K562 (cell line): Measurements from ENCODE around the gene DPAGT1. TPM values are rescaled to one million over a fixed set of nuclear protein-coding genes. Genes with fewer than 3 reads are reported as not detected.
A peak's percentile ranks its signal among the peaks of the same experiment; 100 is the strongest.

ENCODE experiments used
- ATF1 ChIP-seq, 2 experiments: fragments of 450-650 bp in 1 of 2; IDR thresholded peaks; 2 replicates each; pipeline ENCODE4 v1.6.1; 2016; ENCODE audit warnings: missing compliant biosample characterization in 1 of 2, missing genetic modification characterization in 1 of 2
- ATF4 ChIP-seq: fragments of 450-650 bp; formaldehyde crosslinking; IDR thresholded peaks from 2 replicates; pipeline ENCODE4 v1.4.0; 2022; ENCODE audit warnings: mild to moderate bottlenecking, moderate library complexity
- CXXC5 ChIP-seq: fragments of 250-450 bp; sonication (Bioruptor Pico); IDR thresholded peaks from 2 replicates; pipeline ENCODE4 v1.8.0; 2022; ENCODE audit warnings: inconsistent platforms, mild to moderate bottlenecking, moderate library complexity
- DACH1 ChIP-seq: fragments of 450-650 bp; IDR thresholded peaks from 2 replicates; pipeline ENCODE4 v1.6.1; 2018; ENCODE audit not compliant: partially characterized antibody
- FOS ChIP-seq: IDR thresholded peaks from 3 replicates; pipeline ENCODE4 v1.6.1; 2011; ENCODE audit not compliant: insufficient read length; ENCODE audit errors: extremely low read depth
- FOXA1 ChIP-seq: fragments of 450-650 bp; IDR thresholded peaks from 2 replicates; pipeline ENCODE4 v1.6.1; 2016; ENCODE audit warnings: mild to moderate bottlenecking, borderline replicate concordance
- FOXJ3 ChIP-seq: sonication (generic); formaldehyde crosslinking; IDR thresholded peaks from 2 replicates; pipeline ENCODE4 v1.4.0; 2020; ENCODE audit warnings: mild to moderate bottlenecking, missing genetic modification reagents
- GABPB1 ChIP-seq: sonication (generic); formaldehyde crosslinking; IDR thresholded peaks from 2 replicates; pipeline ENCODE4 v1.8.0; 2022; ENCODE audit warnings: mild to moderate bottlenecking, missing genetic modification reagents
- HCFC1 ChIP-seq: IDR thresholded peaks from 2 replicates; pipeline ENCODE4 v1.6.1; 2012; ENCODE audit warnings: low read depth, low read length, improper control_type of control experiment
- HNRNPH1 ChIP-seq: fragments of 200-400 bp; formaldehyde crosslinking; optimal IDR thresholded peaks from 2 replicates; pipeline ENCODE3; 2017; ENCODE audit warnings: low read depth, mild to moderate bottlenecking, low read length, moderate library complexity
- KLF1 ChIP-seq: fragments of 450-650 bp; IDR thresholded peaks from 2 replicates; pipeline ENCODE4 v1.6.1; 2016; ENCODE audit warnings: missing genetic modification characterization, missing compliant biosample characterization
- MTA3 ChIP-seq: fragments of 450-650 bp; formaldehyde crosslinking; IDR thresholded peaks from 2 replicates; pipeline ENCODE4 v1.6.1; 2017; ENCODE audit warnings: mild to moderate bottlenecking, borderline replicate concordance
- MXI1 ChIP-seq: IDR thresholded peaks from 2 replicates; pipeline ENCODE4 v1.6.1; 2011; ENCODE audit warnings: low read depth, mild to moderate bottlenecking, improper control_type of control experiment, low read length
- NEUROD1 ChIP-seq: fragments of 150-350 bp; IDR thresholded peaks from 2 replicates; pipeline ENCODE4 v1.6.1; 2014; ENCODE audit warnings: borderline replicate concordance, low read length, low read depth; ENCODE audit not compliant: partially characterized antibody
- NR1H2 ChIP-seq: sonication (generic); formaldehyde crosslinking; IDR thresholded peaks from 2 replicates; pipeline ENCODE4 v1.4.0; 2020; ENCODE audit warnings: mild to moderate bottlenecking, missing genetic modification reagents
- NR3C1 ChIP-seq: sonication (generic); formaldehyde crosslinking; IDR thresholded peaks from 2 replicates; pipeline ENCODE4 v1.8.1; 2022; ENCODE audit warnings: missing genetic modification reagents
- RB1 ChIP-seq: fragments of 450-650 bp; IDR thresholded peaks from 2 replicates; pipeline ENCODE4 v1.6.1; 2017; ENCODE audit warnings: low read depth, mild to moderate bottlenecking
- RBFOX2 ChIP-seq: fragments of 200-400 bp; formaldehyde crosslinking; IDR thresholded peaks from 2 replicates; pipeline ENCODE4 v1.6.1; 2017; ENCODE audit warnings: low read depth, mild to moderate bottlenecking, low read length, moderate library complexity
- RBM22 ChIP-seq: fragments of 200-400 bp; formaldehyde crosslinking; IDR thresholded peaks from 2 replicates; pipeline ENCODE4 v1.6.1; 2018; ENCODE audit warnings: low read length, low read depth; ENCODE audit not compliant: poor library complexity, severe bottlenecking
- RREB1 ChIP-seq: fragments of 250-450 bp; sonication (Bioruptor Pico); IDR thresholded peaks from 2 replicates; pipeline ENCODE4 v1.4.0; 2020
- USF1 ChIP-seq: sonication (generic); formaldehyde crosslinking; IDR thresholded peaks from 2 replicates; pipeline ENCODE4 v1.9.0; 2022; ENCODE audit warnings: mild to moderate bottlenecking, missing genetic modification reagents
- WHSC1 ChIP-seq: IDR thresholded peaks from one replicate; pipeline ENCODE4 v1.6.1; 2012; ENCODE audit warnings: low read length, control low read depth, inconsistent platforms
- polyA plus RNA-seq, 8 experiments: library from polyadenylated mRNA; depleted of rRNA in 4 of 8; stranded (reverse) in 5 of 8; unstranded in 3 of 8; fragments of >200 nt; fragmentation: Nextera tagmentation in 2 of 8; fragmentation: Illumina TruSeq in 1 of 8; extraction: Ambion mirVana in 2 of 8; extraction: Trizol in 1 of 8; gene quantifications; 2 replicates each; pipeline versions ENCODE4 v1.2.1 to v1.2.3, GENCODE V29; 2011 to 2014; ENCODE audit warnings: inconsistent platforms in 1 of 8, missing spikeins in 1 of 8
- total RNA-seq, 7 experiments: library from RNA; depleted of rRNA in 6 of 7; stranded (reverse); fragments of >200 nt in 6 of 7; fragmentation: Illumina TruSeq in 2 of 7; extraction: Trizol in 2 of 7; gene quantifications; 2 replicates each; pipeline versions ENCODE4 v1.2.1 to v1.2.3, GENCODE V29; 2011 to 2021; ENCODE audit warnings: low replicate concordance in 1 of 7

The DPAGT1 gene
- total and polyA plus RNA-seq, 9 of the 15 experiments (the other 6 are each of a cell fraction or from before 2014, with no cell fraction given), result 29.9 to 135 (median 85.0) TPM

- TF ChIP-seq RREB1, result peak; percentile 17; the same call in 1 of the 2 replicates
- TF ChIP-seq ATF4 (CRISPR knock-in tag), result 0 out of 2 replicates have a peak, but pooled peaks have one; percentile 39
- TF ChIP-seq DACH1, result peak; percentile 89
- peak; percentile 39 for TF ChIP-seq HCFC1
- no peak for TF ChIP-seq FOXA1
- peak; percentile 26; the same call in 1 of the 2 replicates for TF ChIP-seq MXI1
- TF ChIP-seq NR1H2 (CRISPR knock-in tag), result no peak
- TF ChIP-seq KLF1 (tag), result peak; percentile 58; the same call in 1 of the 2 replicates
- no peak for TF ChIP-seq NR3C1 (CRISPR knock-in tag)
- TF ChIP-seq RBFOX2, result peak; percentile 93
- no peak for TF ChIP-seq HNRNPH1
- peak; percentile 97 for TF ChIP-seq GABPB1
- peak; percentile 79 for TF ChIP-seq CXXC5 (CRISPR knock-in tag)
- no peak for TF ChIP-seq FOXJ3 (CRISPR knock-in tag)
- TF ChIP-seq ATF1 (CRISPR knock-in tag; IDR thresholded peaks at IDR 0.05), result no peak
- TF ChIP-seq ATF1 (tag; IDR thresholded peaks at IDR 0.05), result peak; percentile 96
- TF ChIP-seq RBM22, result no peak
- peak; percentile 89 for TF ChIP-seq RB1
- TF ChIP-seq WHSC1, result no peak
- peak; percentile 68 for TF ChIP-seq FOS
- peak; percentile 78 for TF ChIP-seq USF1
- TF ChIP-seq NEUROD1, result peak; percentile 80
- 0 out of 2 replicates have a peak, but pooled peaks have one; percentile 17 for TF ChIP-seq MTA3
Measured at GRCh38 chr11:119084663-119085436, 16.8 kb downstream of the DPAGT1 start, which contains the start of gene HMBS (continued).
